OCI-LY7 (cell line): Measurements from ENCODE around the gene SRGAP3. TPM values are rescaled to one million over a fixed set of nuclear protein-coding genes. Genes with fewer than 3 reads are reported as not detected.
"Not testable (repeated sequence)": the region's sequence is repeated elsewhere in the genome, so short reads cannot be mapped to it uniquely, and the experiment has no call there.

ENCODE experiments used
- BruUV-seq: library from RNA; stranded (reverse); fragments of 400-500 nt; replicated peaks from 2 replicates; lab custom pipeline; 2021; lab: Mats Ljungman, UMichigan
- CTCF ChIA-PET: fragments of 300-600 bp; sonication (Branson Sonifier 250); formaldehyde crosslinking; loops from one replicate; lab custom pipeline; 2022; ENCODE audit warnings: antibody characterized with exemption; ENCODE audit not compliant: unreplicated experiment; lab: Charles Lee
- POLR2A ChIA-PET: fragments of 300-600 bp; sonication (Branson Sonifier 250); formaldehyde crosslinking; loops from one replicate; lab custom pipeline; 2022; ENCODE audit warnings: antibody characterized with exemption; lab: Charles Lee
- DNase-seq: peaks from one replicate; pipeline ENCODE4 v3.0.0-alpha.2; 2015; ENCODE audit warnings: low spot score
- H2AFZ ChIP-seq: fragments of 200-600 bp; sonication (generic), shearing (Covaris generic); 2 replicates; pipeline ENCODE4 v1.6.1; 2014; ENCODE audit warnings: mild to moderate bottlenecking, antibody characterized with exemption, low read length, moderate library complexity
- H3K27ac ChIP-seq: fragments of 200-600 bp; sonication (generic); 2 replicates; pipeline ENCODE4 v1.5.1; 2014; ENCODE audit warnings: mixed run types, low read depth, mild to moderate bottlenecking, moderate library complexity, low read length, inconsistent platforms; ENCODE audit not compliant: poor library complexity, severe bottlenecking
- H3K36me3 ChIP-seq: fragments of 200-600 bp; sonication (generic); 2 replicates; pipeline ENCODE4 v1.6.1; 2014; ENCODE audit warnings: mild to moderate bottlenecking, antibody characterized with exemption, low read length, moderate library complexity, mixed read lengths; ENCODE audit not compliant: insufficient read depth
- H3K4me1 ChIP-seq: fragments of 200-600 bp; sonication (generic); 2 replicates; pipeline ENCODE4 v1.5.1; 2014; ENCODE audit warnings: mild to moderate bottlenecking, low read length; ENCODE audit not compliant: insufficient read depth, poor library complexity, severe bottlenecking
- H3K4me2 ChIP-seq: fragments of 200-600 bp; sonication (generic); 2 replicates; pipeline ENCODE4 v1.6.1; 2014; ENCODE audit warnings: mild to moderate bottlenecking, low read length
- H3K4me3 ChIP-seq: fragments of 200-600 bp; sonication (generic); 2 replicates; pipeline ENCODE4 v1.5.1; 2014; ENCODE audit warnings: mild to moderate bottlenecking, low read depth, low read length; ENCODE audit not compliant: poor library complexity, severe bottlenecking
- H3K79me2 ChIP-seq: fragments of 200-600 bp; sonication (generic); 2 replicates; pipeline ENCODE4 v1.6.1; 2016; ENCODE audit warnings: low read depth, mild to moderate bottlenecking, low read length, moderate library complexity, mixed read lengths; ENCODE audit not compliant: insufficient read depth
- H3K9me2 ChIP-seq: fragments of 200-600 bp; sonication (generic); 2 replicates; pipeline ENCODE4 v1.6.1; 2016; ENCODE audit warnings: mild to moderate bottlenecking, low read length, mixed read lengths; ENCODE audit not compliant: insufficient read depth
- H3K9me3 ChIP-seq: fragments of 200-600 bp; sonication (generic); 2 replicates; pipeline ENCODE4 v1.6.1; 2014; ENCODE audit warnings: mild to moderate bottlenecking, mixed run types, low read length, mixed read lengths
- H4K20me1 ChIP-seq: fragments of 200-600 bp; sonication (generic); 2 replicates; pipeline ENCODE4 v1.6.1; 2014; ENCODE audit warnings: mild to moderate bottlenecking, antibody characterized with exemption, low read length, moderate library complexity, mixed read lengths; ENCODE audit not compliant: insufficient read depth
- EZH2phosphoT487 ChIP-seq: fragments of 200-600 bp; sonication (generic); IDR thresholded peaks from 2 replicates; pipeline ENCODE4 v1.6.1; 2018; ENCODE audit warnings: low read depth, borderline replicate concordance, mild to moderate bottlenecking, mixed run types, antibody characterized with exemption, low read length, moderate library complexity, mixed read lengths
- intact Hi-C: fragments of 100-400 bp; cut with micrococcal nuclease; formaldehyde crosslinking; loops from one replicate; pipeline ENCODE4 v1.10.0; 2022; ENCODE audit not compliant: unreplicated experiment
- total RNA-seq, 2 experiments: library from RNA; depleted of rRNA in 1 of 2; stranded (reverse); fragments of >200 nt in 1 of 2; shearing (Covaris generic) in 1 of 2; gene quantifications; 2 replicates each; pipeline ENCODE4 v1.2.3, GENCODE V29; 2014 to 2022
- TF ChIP-seq, protein P1 (sequence below): fragments of 200-600 bp; sonication (generic); conservative IDR thresholded peaks from 2 replicates; pipeline ENCODE4 v1.5.1; 2014; ENCODE audit warnings: mild to moderate bottlenecking, antibody characterized with exemption, low read length, moderate library complexity, mixed read lengths

Gene SRGAP3
- total RNA-seq, 2 experiments from 2014 or later: 1.5 to 1.7 TPM

DNA sequence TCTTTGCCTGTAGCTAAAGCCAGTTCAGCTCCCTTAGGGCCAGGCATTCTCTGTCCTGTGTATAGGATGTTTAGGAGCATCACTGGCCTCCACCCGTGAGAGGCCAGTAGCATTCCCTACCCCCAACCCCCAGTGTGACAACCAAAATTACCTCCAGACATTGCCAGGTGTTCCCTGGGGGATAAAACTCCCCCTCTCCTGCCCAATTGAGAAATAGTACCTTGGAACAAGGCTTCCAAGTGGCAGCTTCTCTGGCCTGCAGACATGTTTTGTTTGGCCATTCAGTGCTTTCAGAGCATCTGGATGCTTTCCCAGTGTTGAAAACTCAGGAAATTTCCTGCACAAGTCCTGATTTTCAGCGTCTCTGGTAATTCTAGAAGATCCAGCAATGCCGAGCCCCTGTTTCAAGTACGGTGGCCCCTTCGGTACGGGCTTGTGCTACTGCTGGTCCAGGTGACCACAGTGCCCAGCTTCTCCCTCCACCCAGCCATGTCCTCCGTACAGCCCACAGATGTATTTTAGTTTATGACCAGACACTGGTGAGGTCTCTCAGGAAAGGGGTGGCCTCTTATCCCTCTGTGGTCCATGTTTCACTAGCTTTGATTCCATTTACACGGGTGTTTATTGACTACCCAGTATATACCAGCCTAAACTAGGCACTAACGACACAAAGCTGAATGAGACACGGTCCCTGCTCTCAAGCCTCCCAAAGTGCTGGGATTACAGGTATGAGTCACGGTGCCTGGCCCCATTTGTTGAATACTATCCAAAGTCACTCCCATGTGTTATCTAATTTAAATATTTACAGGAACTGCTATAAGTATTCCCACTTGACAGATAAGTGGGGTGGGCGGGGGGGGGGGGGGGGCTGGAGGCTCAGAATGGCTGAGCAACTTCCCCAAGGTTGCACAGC is 160.7 kb downstream of the SRGAP3 start:
- no peak overlapping the region for H3K27ac ChIP-seq
- no peak overlapping the region for H3K4me2 ChIP-seq
- H3K9me3 ChIP-seq: no peaks in the 10 kb centered on the region
- POLR2A ChIA-PET: no interaction called here
- no TSS peak for BruUV-seq
- H3K4me3 ChIP-seq: no peak overlapping the region
- H3K4me1 ChIP-seq: no peaks in the 10 kb centered on the region
- no peaks in the 10 kb centered on the region for H3K9me2 ChIP-seq
- H3K36me3 ChIP-seq: no peaks in the 10 kb centered on the region
- intact Hi-C loops: no loop called here
- H4K20me1 ChIP-seq: no peaks in the 10 kb centered on the region
- CTCF ChIA-PET: no interaction called here
- H3K79me2 ChIP-seq: no peaks in the 10 kb centered on the region
- H2AFZ ChIP-seq: no peak overlapping the region
- no peak for DNase-seq
- TF ChIP-seq, protein P1, sequence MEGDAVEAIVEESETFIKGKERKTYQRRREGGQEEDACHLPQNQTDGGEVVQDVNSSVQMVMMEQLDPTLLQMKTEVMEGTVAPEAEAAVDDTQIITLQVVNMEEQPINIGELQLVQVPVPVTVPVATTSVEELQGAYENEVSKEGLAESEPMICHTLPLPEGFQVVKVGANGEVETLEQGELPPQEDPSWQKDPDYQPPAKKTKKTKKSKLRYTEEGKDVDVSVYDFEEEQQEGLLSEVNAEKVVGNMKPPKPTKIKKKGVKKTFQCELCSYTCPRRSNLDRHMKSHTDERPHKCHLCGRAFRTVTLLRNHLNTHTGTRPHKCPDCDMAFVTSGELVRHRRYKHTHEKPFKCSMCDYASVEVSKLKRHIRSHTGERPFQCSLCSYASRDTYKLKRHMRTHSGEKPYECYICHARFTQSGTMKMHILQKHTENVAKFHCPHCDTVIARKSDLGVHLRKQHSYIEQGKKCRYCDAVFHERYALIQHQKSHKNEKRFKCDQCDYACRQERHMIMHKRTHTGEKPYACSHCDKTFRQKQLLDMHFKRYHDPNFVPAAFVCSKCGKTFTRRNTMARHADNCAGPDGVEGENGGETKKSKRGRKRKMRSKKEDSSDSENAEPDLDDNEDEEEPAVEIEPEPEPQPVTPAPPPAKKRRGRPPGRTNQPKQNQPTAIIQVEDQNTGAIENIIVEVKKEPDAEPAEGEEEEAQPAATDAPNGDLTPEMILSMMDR: no peak
- TF ChIP-seq EZH2phosphoT487: no peak

DNA sequence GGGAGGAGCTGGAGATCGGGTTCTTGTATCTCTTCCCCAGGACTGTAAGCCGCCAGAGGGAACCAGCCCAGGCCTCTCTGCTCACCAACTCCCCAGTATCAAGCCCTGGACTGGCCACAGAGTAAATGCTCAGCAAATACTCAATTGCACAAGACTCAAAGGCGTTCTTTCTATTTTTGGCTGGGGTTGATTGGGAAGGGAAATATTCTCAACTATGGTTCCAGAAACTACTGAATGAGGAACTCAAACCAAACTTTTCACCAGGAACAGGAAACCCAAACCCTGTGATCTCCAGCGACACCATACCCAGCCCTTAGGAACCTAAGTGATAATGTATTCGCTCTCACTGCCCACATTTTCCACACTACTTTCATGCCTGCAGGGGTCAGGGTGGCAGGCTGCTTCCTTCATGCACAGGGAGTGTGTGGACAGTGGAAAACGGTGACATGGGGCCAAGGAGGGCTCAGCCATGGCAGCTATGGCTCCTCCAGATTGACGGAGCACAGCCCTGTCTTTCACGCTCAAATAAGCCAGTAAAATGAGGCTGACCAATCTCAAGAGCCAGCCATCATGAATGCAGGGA is 161.5 kb downstream of the SRGAP3 start:
- BruUV-seq: no TSS peak
- CTCF ChIA-PET: no interaction called here
- Histone ChIP-seq H3K4me3 (no peak overlapping the region), H3K9me3 (no peaks in the 10 kb centered on the region), H4K20me1 (no peaks in the 10 kb centered on the region), H3K79me2 (no peaks in the 10 kb centered on the region), H3K4me2 (no peak overlapping the region), H3K4me1 (no peaks in the 10 kb centered on the region), H3K36me3 (no peaks in the 10 kb centered on the region), H3K27ac (no peak overlapping the region), H3K9me2 (no peaks in the 10 kb centered on the region), H2AFZ (no peak overlapping the region)
- POLR2A ChIA-PET: no interaction called here
- TF ChIP-seq, protein P1: no peak
- TF ChIP-seq EZH2phosphoT487: no peak
- intact Hi-C loops: no loop called here
- no peak for DNase-seq

DNA sequence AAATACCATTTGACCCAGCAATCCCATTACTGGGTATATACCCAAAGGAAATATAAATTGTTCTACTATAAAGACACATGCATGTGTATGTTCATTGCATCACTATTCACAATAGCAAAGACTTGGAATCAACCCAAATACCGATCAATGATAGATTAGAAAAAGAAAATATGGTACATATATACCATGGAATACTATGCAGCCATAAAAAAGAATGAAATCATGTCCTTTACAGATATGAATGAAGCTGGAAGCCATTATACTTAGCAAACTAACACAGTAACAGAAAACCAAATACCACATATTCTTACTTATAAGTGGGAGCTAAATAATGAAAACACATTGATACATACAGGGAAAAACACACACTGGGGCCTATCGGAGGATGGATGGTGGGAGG is 164.0 kb downstream of the SRGAP3 start:
- POLR2A ChIA-PET, intact Hi-C loops: not testable (repeated sequence)

More for the DNA sequence above, 164.0 kb downstream of the SRGAP3 start:
- H3K4me2 ChIP-seq, H3K4me1 ChIP-seq, H3K9me2 ChIP-seq, H3K79me2 ChIP-seq, H3K36me3 ChIP-seq, BruUV-seq, H2AFZ ChIP-seq, H3K9me3 ChIP-seq, H3K4me3 ChIP-seq, H4K20me1 ChIP-seq, H3K27ac ChIP-seq, CTCF ChIA-PET, DNase-seq: not testable (repeated sequence)
